GM21390 (cell line): ENCODE measurements around the gene ANAPC2.

Source experiments
- ATAC-seq: cut with Tn5 transposase; IDR thresholded peaks from one replicate; pipeline ENCODE4 v1.9.1; 2021; ENCODE audit not compliant: unreplicated experiment

The ANAPC2 gene

GRCh38 chr9:137188490-137189296, at the start of gene ANAPC2, which contains the start of gene SSNA1:
TSS of gene ANAPC2 (minus strand) at chr9:137188560. CDS start at chr9:137188532, 28 bp downstream.
TSS of gene SSNA1 (plus strand) at chr9:137188676. CDS start at chr9:137188727, 51 bp downstream.
- ATAC-seq: peak; percentile 70

DNA sequence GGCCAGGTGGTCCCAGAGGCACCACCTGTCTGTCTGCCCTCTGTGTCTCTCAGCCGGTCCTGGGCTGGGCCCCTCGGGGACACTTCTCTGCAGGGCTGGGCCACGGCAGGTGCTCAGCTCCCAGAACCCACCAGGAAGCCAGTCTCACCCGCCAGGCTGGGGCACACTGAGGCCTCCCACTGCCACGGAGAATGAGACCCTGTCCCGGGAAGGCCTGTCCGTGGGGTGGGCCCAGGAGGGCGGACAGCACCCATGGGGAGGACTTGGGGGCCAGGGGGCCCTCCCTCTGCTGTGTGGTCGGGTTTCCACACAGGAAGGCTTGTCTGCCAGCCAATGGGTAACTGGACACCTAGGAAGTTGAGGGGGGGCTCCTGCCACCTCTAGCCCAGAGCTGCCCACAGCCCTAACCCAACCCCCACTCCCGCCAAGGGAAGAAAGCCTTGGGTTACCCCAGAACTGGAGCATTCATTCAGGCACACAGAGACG, 48.6 kb upstream of the ANAPC2 start:
- ATAC-seq: no peak

GRCh38 chr9:137236238-137236935, 48.0 kb upstream of the ANAPC2 start:
- no peak for ATAC-seq

DNA sequence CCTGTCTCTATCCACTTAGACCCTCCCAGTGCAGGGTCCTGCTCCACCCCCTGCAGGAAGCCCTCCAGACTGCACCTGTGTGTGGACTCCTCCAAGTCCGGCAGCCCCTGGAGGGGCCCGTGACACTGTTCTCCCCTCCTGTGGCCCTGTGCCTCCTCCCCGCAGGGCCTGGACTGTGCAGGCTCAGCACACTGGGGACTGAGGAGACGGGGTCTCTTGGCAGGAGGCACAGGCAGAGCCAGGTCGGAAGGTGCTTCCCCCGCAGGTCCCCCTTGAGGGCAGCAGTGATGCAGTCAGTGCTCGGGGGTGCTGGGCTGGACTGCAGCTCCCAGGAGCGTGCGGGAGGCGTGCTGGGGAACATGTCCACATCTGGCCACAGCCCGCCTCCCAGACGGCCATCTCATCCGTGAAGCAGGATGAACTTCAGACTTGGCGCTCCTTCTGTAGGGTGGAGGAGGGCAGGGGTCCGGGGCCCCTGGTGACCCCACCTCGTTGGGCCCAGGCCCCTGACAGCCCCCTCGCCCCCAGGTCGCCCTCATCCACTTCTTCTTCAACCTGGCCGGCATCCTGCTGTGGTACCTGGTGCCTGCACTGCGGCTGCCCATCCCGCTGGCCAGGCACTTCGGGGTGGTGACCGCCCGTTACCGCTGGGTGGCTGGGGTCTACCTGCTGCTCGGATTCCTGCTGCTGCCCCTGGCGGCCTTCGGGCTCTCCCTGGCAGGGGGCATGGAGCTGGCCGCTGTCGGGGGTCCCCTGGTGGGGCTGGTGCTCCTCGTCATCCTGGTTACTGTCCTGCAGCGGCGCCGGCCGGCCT, 47.3 kb upstream of the ANAPC2 start:
- no peak for ATAC-seq

GRCh38 chr9:137234758-137235423, 46.5 kb upstream of the ANAPC2 start:
- no peak for ATAC-seq

- no peak for ATAC-seq
These were observed 45.8 kb upstream of the ANAPC2 start for GRCh38 chr9:137234055-137234697.

- ATAC-seq: no peak
These were observed 45.0 kb upstream of the ANAPC2 start for GRCh38 chr9:137233143-137233980.

DNA sequence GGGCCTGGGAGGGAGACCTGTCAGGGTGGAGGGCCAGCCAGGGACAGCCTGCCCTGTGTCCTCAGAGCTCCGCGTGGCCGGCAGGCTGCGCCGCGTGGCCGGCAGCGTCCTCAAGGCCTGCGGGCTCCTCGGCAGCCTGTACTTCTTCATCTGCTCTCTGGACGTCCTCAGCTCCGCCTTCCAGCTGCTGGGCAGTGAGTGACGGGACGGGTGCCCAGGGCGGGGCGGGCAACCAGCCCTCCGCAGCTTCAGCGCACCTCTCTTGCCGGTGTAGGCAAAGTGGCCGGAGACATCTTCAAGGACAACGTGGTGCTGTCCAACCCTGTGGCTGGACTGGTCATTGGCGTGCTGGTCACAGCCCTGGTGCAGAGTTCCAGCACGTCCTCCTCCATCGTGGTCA, 44.1 kb upstream of the ANAPC2 start:
- ATAC-seq: no peak

DNA sequence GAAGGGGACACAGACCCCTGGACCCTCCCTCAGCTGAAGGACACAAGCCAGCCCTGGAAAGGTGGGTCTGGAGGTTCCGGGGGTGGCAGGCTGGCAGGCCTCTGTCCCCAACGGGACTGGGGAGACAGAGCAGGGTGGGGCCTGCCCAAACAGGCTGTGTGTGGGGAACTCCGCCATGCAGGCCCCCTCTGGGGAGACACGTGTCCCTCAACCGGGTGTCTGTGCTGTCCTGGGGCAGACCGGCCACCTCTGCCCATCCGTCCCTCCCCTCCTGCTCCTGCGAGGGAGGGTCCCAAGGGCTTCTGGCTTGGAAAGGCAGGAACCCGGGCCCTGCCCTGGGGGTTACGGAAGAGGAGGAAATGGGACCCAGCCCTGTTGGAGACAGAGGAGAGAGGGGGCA, 43.7 kb upstream of the ANAPC2 start:
- no peak for ATAC-seq

- no peak for ATAC-seq
These were observed 43.1 kb upstream of the ANAPC2 start for GRCh38 chr9:137231372-137232039.

GRCh38 chr9:137230705-137231371, 42.5 kb upstream of the ANAPC2 start, which contains the start of gene SLC34A3:
TSS of gene SLC34A3 (plus strand) at chr9:137230901. CDS start at chr9:137231703, 802 bp downstream.
- no peak for ATAC-seq

DNA sequence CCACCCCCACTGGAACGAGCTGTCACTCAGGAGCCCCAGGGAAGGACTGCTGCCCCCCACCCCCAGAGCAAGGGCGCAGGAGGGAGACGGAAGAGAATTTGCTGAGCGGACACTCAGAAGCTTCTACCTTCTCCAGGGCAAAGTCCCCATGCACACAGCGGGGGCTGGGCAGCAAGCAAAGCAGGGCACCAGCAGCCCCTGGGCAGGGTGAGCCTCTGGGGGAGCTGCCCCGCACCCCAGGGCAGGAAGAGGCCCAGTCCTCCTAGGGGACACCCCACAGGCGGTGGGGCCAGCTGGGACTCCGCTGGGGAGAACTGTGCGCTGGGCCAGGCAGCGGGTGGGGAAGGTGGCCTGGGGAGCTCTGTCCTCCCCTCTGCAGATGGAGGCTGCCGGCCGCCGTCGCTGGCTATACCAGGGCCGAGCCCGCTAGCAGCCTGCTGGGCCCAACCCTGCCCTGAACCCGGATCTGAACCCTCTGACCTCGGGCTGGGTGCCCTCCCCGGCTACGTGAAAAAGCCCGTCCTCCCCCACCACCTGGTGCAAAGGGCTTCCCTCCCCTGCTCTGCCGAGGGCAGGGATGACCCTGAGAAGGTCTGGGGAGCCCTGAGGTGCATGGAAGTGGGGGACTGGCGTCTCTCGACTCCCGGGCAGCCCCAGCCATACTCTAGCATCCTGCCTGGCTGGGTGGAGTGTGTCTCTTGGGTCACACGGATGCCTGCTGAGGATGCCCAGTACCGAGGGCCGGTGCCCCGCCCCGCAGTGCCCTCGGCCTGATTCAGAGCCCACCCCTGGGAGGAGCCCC, 41.7 kb upstream of the ANAPC2 start:
- ATAC-seq: no peak

DNA sequence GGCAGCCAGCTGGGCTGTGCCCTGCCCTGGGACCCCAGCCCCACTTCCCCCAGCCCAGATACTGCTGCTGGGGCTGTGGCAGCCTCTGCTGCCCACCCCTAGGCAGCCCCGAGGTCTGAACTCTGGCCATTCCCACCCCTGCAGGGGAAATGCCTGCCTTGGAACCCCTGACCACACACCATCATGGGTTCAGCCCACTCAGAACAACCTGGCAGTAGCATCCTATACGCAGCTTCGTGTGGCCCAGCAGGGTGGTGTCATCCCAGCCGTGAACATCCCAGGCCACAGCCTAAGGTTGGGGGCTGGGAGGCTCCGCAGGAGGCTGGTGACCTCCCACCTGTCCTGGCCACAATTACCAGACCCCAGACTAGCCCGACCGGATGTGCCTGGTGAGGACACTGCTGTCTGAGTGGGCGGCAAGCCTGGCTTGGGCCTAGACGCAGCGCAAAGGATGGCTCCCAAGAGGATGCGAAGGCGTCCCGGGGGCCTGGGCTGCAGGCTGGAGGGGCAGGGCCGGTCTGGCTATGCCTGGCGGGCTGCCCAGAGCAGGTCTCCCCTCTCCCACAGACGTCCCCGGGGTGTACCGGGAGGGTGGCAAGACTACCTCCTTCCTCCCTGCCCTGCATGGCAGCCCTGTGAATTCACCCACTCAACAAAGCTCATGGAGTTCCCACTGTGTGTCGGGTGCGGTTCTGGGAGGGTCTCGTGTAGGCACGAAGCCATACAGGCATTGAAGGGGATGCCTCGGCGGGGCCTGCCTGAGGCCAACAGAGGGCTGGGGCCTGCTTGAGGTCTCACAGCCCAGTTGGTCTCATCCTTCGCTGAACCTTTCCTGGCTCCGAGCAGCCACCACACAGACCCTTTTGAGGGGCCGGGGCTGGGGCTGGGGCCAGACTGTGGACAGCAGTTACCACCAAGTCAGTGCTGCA, 40.9 kb upstream of the ANAPC2 start:
- ATAC-seq: no peak

DNA sequence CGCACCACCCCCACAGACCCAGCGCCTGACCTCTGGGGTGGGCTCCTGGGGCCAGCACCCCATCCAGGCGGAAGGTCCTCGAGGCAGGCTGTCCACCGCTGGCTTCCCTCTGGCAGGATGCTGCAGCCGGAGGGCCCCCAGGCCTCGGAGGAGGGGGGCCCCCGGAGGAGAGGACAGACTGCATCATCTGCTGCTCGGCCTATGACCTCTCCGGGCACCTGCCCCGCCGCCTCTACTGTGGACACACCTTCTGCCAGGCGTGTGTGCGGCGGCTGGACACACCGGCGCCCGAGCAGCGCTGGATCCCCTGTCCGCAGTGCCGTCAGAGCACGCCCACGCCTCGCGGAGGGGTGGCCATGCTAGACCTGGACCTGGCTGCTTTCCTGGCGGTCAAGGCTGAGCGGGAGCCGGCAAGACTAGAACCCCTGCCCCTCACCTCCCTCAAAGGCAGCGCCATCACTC, 40.2 kb upstream of the ANAPC2 start:
- ATAC-seq: no peak

- no peak for ATAC-seq
These were observed 39.6 kb upstream of the ANAPC2 start for GRCh38 chr9:137227853-137228505.
